RWPE2 (cell line): ENCODE data around the gene HLA-DOB.
"Not testable (repeated sequence)": the region's sequence is repeated elsewhere in the genome, so short reads cannot be mapped to it uniquely, and the experiment has no call there.

Experiments
- ATAC-seq: fragments of 200-7000 bp; cut with Tn5 transposase; 3 replicates; pipeline ENCODE4 v1.9.1; 2021; ENCODE audit warnings: low read depth
- DNase-seq: peaks from one replicate; pipeline ENCODE4 v3.0.0-alpha.2; 2020; ENCODE audit warnings: low spot score
- H3K27ac ChIP-seq: fragments of 450-650 bp; 2 replicates; pipeline ENCODE4 v1.5.1; 2017; ENCODE audit warnings: mild to moderate bottlenecking; ENCODE audit not compliant: poor library complexity, severe bottlenecking
- H3K27me3 ChIP-seq: fragments of 250-450 bp; sonication (Bioruptor Pico); 2 replicates; pipeline ENCODE4 v1.5.1; 2021; ENCODE audit warnings: mild to moderate bottlenecking, moderate library complexity; ENCODE audit not compliant: insufficient read depth, poor library complexity, severe bottlenecking
- H3K36me3 ChIP-seq: fragments of 250-450 bp; sonication (Bioruptor Pico); 2 replicates; pipeline ENCODE4 v1.5.1; 2020; ENCODE audit warnings: low read depth, mild to moderate bottlenecking, moderate library complexity
- H3K4me1 ChIP-seq: fragments of 250-450 bp; sonication (Bioruptor Pico); 2 replicates; pipeline ENCODE4 v1.5.1; 2021; ENCODE audit warnings: mild to moderate bottlenecking, moderate library complexity; ENCODE audit not compliant: insufficient read depth, poor library complexity, severe bottlenecking
- H3K4me3 ChIP-seq: fragments of 250-450 bp; sonication (Bioruptor Pico); 2 replicates; pipeline ENCODE4 v1.5.1; 2021; ENCODE audit warnings: mild to moderate bottlenecking, moderate library complexity; ENCODE audit not compliant: severe bottlenecking
- H3K9me3 ChIP-seq: fragments of 250-450 bp; sonication (Bioruptor Pico); 2 replicates; pipeline ENCODE4 v1.5.1; 2021; ENCODE audit warnings: mild to moderate bottlenecking, moderate library complexity; ENCODE audit not compliant: severe bottlenecking
- CTCF ChIP-seq: fragments of 450-650 bp; IDR thresholded peaks from one replicate; pipeline ENCODE4 v1.5.1; 2017; ENCODE audit warnings: mild to moderate bottlenecking, moderate library complexity; ENCODE audit not compliant: poor library complexity, severe bottlenecking

The HLA-DOB gene

GRCh38 chr6:32815115-32815514, 1.7 kb downstream of the HLA-DOB start:
- Histone ChIP-seq H3K36me3 (no peaks in the 10 kb centered on the region), H3K4me1 (peaks cover 14% of the 10 kb centered on the region), H3K4me3 (no peak overlapping the region), H3K27ac (no peak overlapping the region), H3K27me3 (no peaks in the 10 kb centered on the region), H3K9me3 (no peaks in the 10 kb centered on the region)
- ATAC-seq (no peak), DNase-seq (no peak)
- TF ChIP-seq CTCF = no peak

- no peak for TF ChIP-seq CTCF
- peaks cover 6% of the 10 kb centered on the region for H3K4me1 ChIP-seq
- no peak overlapping the region for H3K27ac ChIP-seq
- no peak overlapping the region for H3K4me3 ChIP-seq
- H3K9me3 ChIP-seq = no peaks in the 10 kb centered on the region
- no peaks in the 10 kb centered on the region for H3K27me3 ChIP-seq
- DNase-seq (no peak), ATAC-seq (no peak)
- H3K36me3 ChIP-seq = no peaks in the 10 kb centered on the region
Observed at GRCh38 chr6:32814145-32814544, 2.7 kb downstream of the HLA-DOB start.

- Histone ChIP-seq H3K27me3 (no peaks in the 10 kb centered on the region), H3K4me3 (no peak overlapping the region), H3K36me3 (no peaks in the 10 kb centered on the region), H3K27ac (no peak overlapping the region), H3K4me1 (no peaks in the 10 kb centered on the region), H3K9me3 (no peaks in the 10 kb centered on the region)
- DNase-seq = no peak
- no peak for TF ChIP-seq CTCF
- no peak for ATAC-seq
Observed at GRCh38 chr6:32809171-32809570, 7.6 kb downstream of the HLA-DOB start.

GRCh38 chr6:32807020-32807580, 9.7 kb downstream of the HLA-DOB start:
- no peaks in the 10 kb centered on the region for H3K4me1 ChIP-seq
- TF ChIP-seq CTCF = no peak
- no peak overlapping the region for H3K27ac ChIP-seq
- DNase-seq = no peak
- H3K9me3 ChIP-seq = no peaks in the 10 kb centered on the region
- no peaks in the 10 kb centered on the region for H3K36me3 ChIP-seq
- no peaks in the 10 kb centered on the region for H3K27me3 ChIP-seq
- H3K4me3 ChIP-seq = no peak overlapping the region
- ATAC-seq = no peak

GRCh38 chr6:32805404-32805803, 11.4 kb downstream of the HLA-DOB start:
- not testable (repeated sequence) for DNase-seq, H3K27me3 ChIP-seq, H3K36me3 ChIP-seq, ATAC-seq, H3K27ac ChIP-seq, H3K4me3 ChIP-seq, H3K4me1 ChIP-seq, H3K9me3 ChIP-seq
